GM12878 (cell line): ENCODE data around the gene ACVR1.

Source experiments
- BHLHE40 ChIP-seq, 2 experiments: fragments of 450-650 bp in 1 of 2; IDR thresholded peaks; 2 replicates each; pipeline ENCODE4 v1.6.1; 2011 to 2017; ENCODE audit warnings: low read depth in 2 of 2, borderline replicate concordance in 1 of 2, improper control_type of control experiment in 1 of 2, low read length in 1 of 2, mild to moderate bottlenecking in 1 of 2
- EP300 ChIP-seq, 2 experiments: fragments of 150-350 bp in 1 of 2; IDR thresholded peaks; 2 replicates each; pipeline ENCODE4 v1.6.1; 2011 to 2012; ENCODE audit warnings: low read depth in 2 of 2, low read length in 2 of 2, borderline replicate concordance in 1 of 2, improper control_type of control experiment in 1 of 2, inconsistent platforms in 1 of 2; ENCODE audit not compliant: control insufficient read depth in 1 of 2
- IRF5 ChIP-seq: fragments of 450-650 bp; IDR thresholded peaks from 2 replicates; pipeline ENCODE4 v1.6.1; 2017; ENCODE audit warnings: borderline replicate concordance
- NR2C2 ChIP-seq: IDR thresholded peaks from 2 replicates; pipeline ENCODE4 v1.6.1; 2011; ENCODE audit warnings: borderline replicate concordance, low read depth; ENCODE audit not compliant: control insufficient read depth, insufficient read length
- PML ChIP-seq: IDR thresholded peaks from 2 replicates; pipeline ENCODE4 v1.6.1; 2012; ENCODE audit warnings: low read length, inconsistent platforms
- POLR2A ChIP-seq: IDR thresholded peaks from 2 replicates; pipeline ENCODE4 v1.6.1; 2011; ENCODE audit warnings: low read depth, mild to moderate bottlenecking, low read length
- SREBF1 ChIP-seq: IDR thresholded peaks from 2 replicates; pipeline ENCODE4 v1.6.1; 2012; ENCODE audit warnings: mild to moderate bottlenecking, low read length
- SREBF2 ChIP-seq: IDR thresholded peaks from 2 replicates; pipeline ENCODE4 v1.6.1; 2012; ENCODE audit warnings: mild to moderate bottlenecking, low read length
- SRF ChIP-seq, 2 experiments: IDR thresholded peaks; 2 replicates each; pipeline ENCODE4 v1.6.1; 2011; ENCODE audit warnings: low read depth in 2 of 2, low read length in 2 of 2, mild to moderate bottlenecking in 1 of 2, moderate library complexity in 1 of 2
- TARDBP ChIP-seq: IDR thresholded peaks from 2 replicates; pipeline ENCODE4 v1.6.1; 2016; ENCODE audit warnings: borderline replicate concordance
- USF2 ChIP-seq: IDR thresholded peaks from 2 replicates; pipeline ENCODE4 v1.6.1; 2011; ENCODE audit warnings: low read depth, low read length, improper control_type of control experiment, borderline replicate concordance

DNA sequence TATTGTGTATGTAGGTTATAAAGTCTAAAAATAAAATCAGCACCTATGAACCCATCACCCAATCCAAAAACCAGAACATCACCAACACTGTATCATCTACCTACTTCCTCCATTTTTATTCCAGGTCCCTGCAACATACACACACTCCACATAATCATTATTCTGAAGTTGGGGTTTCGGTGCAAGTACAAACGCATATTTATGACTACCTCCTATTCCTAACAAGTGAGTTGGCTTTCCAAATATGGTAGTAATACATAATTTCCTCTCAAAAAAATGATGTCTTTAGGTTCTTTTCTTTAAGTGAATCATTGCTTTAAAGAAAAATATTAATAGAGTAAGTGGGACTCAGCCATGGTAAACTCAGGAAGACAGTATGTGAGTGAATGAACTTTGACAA is 3.3 kb downstream of the ACVR1 start:
- no peak for TF ChIP-seq TARDBP
- TF ChIP-seq SREBF1: no peak
- TF ChIP-seq SRF (IDR thresholded peaks at IDR 0.05; ENCODE audit: low read depth in 2 of 2, low read length in 2 of 2): no peak
- no peak for TF ChIP-seq IRF5
- TF ChIP-seq POLR2A: no peak
- TF ChIP-seq NR2C2: no peak
- no peak for TF ChIP-seq USF2
- no peak for TF ChIP-seq SREBF2
- TF ChIP-seq EP300 (IDR thresholded peaks at IDR 0.05; ENCODE audit: borderline replicate concordance in 1 of 2, control insufficient read depth in 1 of 2, low read depth in 2 of 2, low read length in 2 of 2): no peak
- TF ChIP-seq BHLHE40 (IDR thresholded peaks at IDR 0.05; ENCODE audit: borderline replicate concordance in 1 of 2, low read depth in 2 of 2, low read length in 1 of 2): no peak
- TF ChIP-seq PML: no peak
